Spinal cord (tissue), 10 donors: ENCODE measurements around the gene SLC16A7. TPM values are rescaled to one million over a fixed set of nuclear protein-coding genes. Genes with fewer than 3 reads are reported as not detected.
A peak's percentile ranks its signal among the peaks of the same experiment; 100 is the strongest.

Experiments used
- DNase-seq, 6 donors: peaks; one replicate each; pipeline versions ENCODE4 v3.0.0 to v3.0.0-alpha.2; 2013 to 2015; ENCODE audit warnings: low spot score in 6 of 6, low read depth in 4 of 6
- H3K27ac ChIP-seq: one replicate; pipeline ENCODE4 v1.5.1; 2013; ENCODE audit warnings: low read depth, low read length, control low read depth
- H3K27me3 ChIP-seq: one replicate; pipeline ENCODE4 v1.6.1; 2013; ENCODE audit warnings: low read length; ENCODE audit not compliant: control insufficient read depth, insufficient read depth
- H3K36me3 ChIP-seq: one replicate; pipeline ENCODE4 v1.6.1; 2013; ENCODE audit warnings: low read length; ENCODE audit not compliant: control insufficient read depth, insufficient read depth
- H3K4me1 ChIP-seq: one replicate; pipeline ENCODE4 v1.6.1; 2013; ENCODE audit warnings: low read length; ENCODE audit not compliant: control insufficient read depth, insufficient read depth
- H3K4me3 ChIP-seq: one replicate; pipeline ENCODE4 v1.5.1; 2013; ENCODE audit warnings: low read depth, low read length, control low read depth
- H3K9me3 ChIP-seq: one replicate; pipeline ENCODE4 v1.6.1; 2013; ENCODE audit warnings: low read length; ENCODE audit not compliant: control insufficient read depth, insufficient read depth
- WGBS: methylation state at CpG from one replicate; pipeline ENCODE4 v1.1.5; 2013; ENCODE audit warnings: missing lambda C conversion rate; ENCODE audit not compliant: insufficient coverage; 5-methylcytosine and 5-hydroxymethylcytosine counted together
- polyA plus RNA-seq, 2 donors: library from polyadenylated mRNA; unstranded; fragments of 120-200 nt; gene quantifications; one replicate each; pipeline ENCODE4 v1.2.1, GENCODE V29; 2013; ENCODE audit not compliant: insufficient read length in 2 of 2
- total RNA-seq, 2 donors: library from RNA; depleted of rRNA in 1 of 2; stranded (reverse); fragments of 120-200 nt in 1 of 2; fragments of >200 nt in 1 of 2; gene quantifications; one replicate each; pipeline versions ENCODE4 v1.2.3 to v1.2.4, GENCODE V29; 2013 to 2014
- donor health status: healthy.

SLC16A7 gene
- total and polyA plus RNA-seq, 4 donors, result 2.3 to 34.8 (median 5.1) TPM

GRCh38 chr12:59803735-59804134 lies 207.9 kb downstream of the SLC16A7 start:
- H3K9me3 ChIP-seq, result peaks cover 2% of the 10 kb centered on the region
- DNase-seq, result no peak
- no peaks in the 10 kb centered on the region for H3K36me3 ChIP-seq
- no peak overlapping the region for H3K4me3 ChIP-seq
- H3K27me3 ChIP-seq, result no peaks in the 10 kb centered on the region
- H3K27ac ChIP-seq, result no peak overlapping the region
- H3K4me1 ChIP-seq, result no peaks in the 10 kb centered on the region
- WGBS, result no CpG with 5 or more reads among the region's 1 CpG

- DNase-seq, result peak in 3 of 6 donors; percentile 4 to 67 (median 41)
- no peaks in the 10 kb centered on the region for H3K36me3 ChIP-seq
- no peak overlapping the region for H3K4me3 ChIP-seq
- no peaks in the 10 kb centered on the region for H3K9me3 ChIP-seq
- no CpG with 5 or more reads among the region's 3 CpGs for WGBS
- no peak overlapping the region for H3K27ac ChIP-seq
- no peaks in the 10 kb centered on the region for H3K4me1 ChIP-seq
- no peaks in the 10 kb centered on the region for H3K27me3 ChIP-seq
These were observed 212.6 kb downstream of the SLC16A7 start for GRCh38 chr12:59808317-59808910.

GRCh38 chr12:59811991-59812390 lies 216.2 kb downstream of the SLC16A7 start:
- DNase-seq, result no peak
- Histone ChIP-seq H3K4me1 (no peaks in the 10 kb centered on the region), H3K4me3 (no peak overlapping the region), H3K9me3 (no peaks in the 10 kb centered on the region), H3K27ac (no peak overlapping the region), H3K36me3 (no peaks in the 10 kb centered on the region), H3K27me3 (no peaks in the 10 kb centered on the region)
- WGBS, result 92% methylated on average over 14 of the region's 14 CpGs

GRCh38 chr12:59812716-59813115 lies 216.9 kb downstream of the SLC16A7 start:
- Histone ChIP-seq H3K9me3 (no peaks in the 10 kb centered on the region), H3K4me1 (no peaks in the 10 kb centered on the region), H3K36me3 (no peaks in the 10 kb centered on the region), H3K27me3 (no peaks in the 10 kb centered on the region), H3K27ac (no peak overlapping the region), H3K4me3 (no peak overlapping the region)
- DNase-seq, result no peak
- 90% methylated on average over 2 of the region's 7 CpGs for WGBS

- Histone ChIP-seq H3K4me1 (no peaks in the 10 kb centered on the region), H3K4me3 (no peak overlapping the region), H3K27me3 (no peaks in the 10 kb centered on the region), H3K27ac (no peak overlapping the region), H3K9me3 (no peaks in the 10 kb centered on the region), H3K36me3 (no peaks in the 10 kb centered on the region)
- no CpG with 5 or more reads among the region's 2 CpGs for WGBS
- DNase-seq, result no peak
These were observed 224.8 kb downstream of the SLC16A7 start for GRCh38 chr12:59820594-59821011.

GRCh38 chr12:59823567-59823966 lies 227.7 kb downstream of the SLC16A7 start:
- no peaks in the 10 kb centered on the region for H3K4me1 ChIP-seq
- peak in 1 of 6 donors; percentile 11 for DNase-seq
- no peaks in the 10 kb centered on the region for H3K36me3 ChIP-seq
- no peak overlapping the region for H3K27ac ChIP-seq
- H3K4me3 ChIP-seq, result no peak overlapping the region
- no peaks in the 10 kb centered on the region for H3K9me3 ChIP-seq
- no peaks in the 10 kb centered on the region for H3K27me3 ChIP-seq

- DNase-seq, result no peak
- no peak overlapping the region for H3K27ac ChIP-seq
- H3K4me1 ChIP-seq, result no peaks in the 10 kb centered on the region
- H3K4me3 ChIP-seq, result no peak overlapping the region
- H3K9me3 ChIP-seq, result no peaks in the 10 kb centered on the region
- no CpG with 5 or more reads among the region's 3 CpGs for WGBS
- no peaks in the 10 kb centered on the region for H3K27me3 ChIP-seq
- no peaks in the 10 kb centered on the region for H3K36me3 ChIP-seq
These were observed 231.9 kb downstream of the SLC16A7 start for GRCh38 chr12:59827767-59828166.

- Histone ChIP-seq H3K27me3 (no peaks in the 10 kb centered on the region), H3K27ac (no peak overlapping the region), H3K4me1 (no peaks in the 10 kb centered on the region), H3K9me3 (no peaks in the 10 kb centered on the region), H3K36me3 (no peaks in the 10 kb centered on the region), H3K4me3 (no peak overlapping the region)
- DNase-seq, result no peak
These were observed 232.7 kb downstream of the SLC16A7 start for GRCh38 chr12:59828521-59828920.

GRCh38 chr12:59833408-59833807 lies 237.6 kb downstream of the SLC16A7 start:
- WGBS, result 91% methylated on average over 2 of the region's 3 CpGs

GRCh38 chr12:59834659-59835474 lies 239.0 kb downstream of the SLC16A7 start:
- Histone ChIP-seq H3K36me3 (no peaks in the 10 kb centered on the region), H3K9me3 (no peaks in the 10 kb centered on the region), H3K4me1 (no peaks in the 10 kb centered on the region), H3K27ac (no peak overlapping the region), H3K27me3 (no peaks in the 10 kb centered on the region), H3K4me3 (no peak overlapping the region)
- DNase-seq, result no peak
- no CpG with 5 or more reads among the region's 2 CpGs for WGBS

More at GRCh38 chr12:59833408-59833807, 237.6 kb downstream of the SLC16A7 start:
- H3K27ac ChIP-seq, result no peak overlapping the region
- H3K27me3 ChIP-seq, result no peaks in the 10 kb centered on the region
- H3K9me3 ChIP-seq, result no peaks in the 10 kb centered on the region
- no peaks in the 10 kb centered on the region for H3K4me1 ChIP-seq
- no peak for DNase-seq
- no peaks in the 10 kb centered on the region for H3K36me3 ChIP-seq
- H3K4me3 ChIP-seq, result no peak overlapping the region
